GM18868 (cell line): Measurements from ENCODE around the gene CHMP4B.

ENCODE experiments used
- ATAC-seq: cut with Tn5 transposase; IDR thresholded peaks from one replicate; pipeline ENCODE4 v1.9.1; 2021; ENCODE audit warnings: mild to moderate bottlenecking, moderate library complexity; ENCODE audit not compliant: unreplicated experiment

The CHMP4B gene

DNA sequence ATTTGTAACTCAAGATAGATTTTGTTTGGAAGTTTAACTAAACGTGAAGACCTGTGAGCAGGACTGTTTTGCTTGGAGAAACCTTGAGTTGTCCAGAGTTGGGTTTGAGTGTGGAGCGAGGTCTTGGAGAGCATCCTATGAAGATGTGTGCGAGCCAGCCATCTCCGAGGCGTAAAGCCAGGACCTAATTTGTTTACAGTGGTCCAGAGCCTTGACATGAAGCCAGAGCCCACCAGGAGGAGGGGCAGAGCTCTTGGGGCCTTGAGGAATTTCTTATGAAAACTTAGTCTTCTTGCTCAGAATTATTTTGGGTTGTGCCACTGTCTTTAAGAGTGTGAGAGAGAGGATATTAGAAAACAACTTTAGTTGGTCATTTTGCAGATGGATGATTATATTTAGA, 6.3 kb downstream of the CHMP4B start:
- ATAC-seq = no peak

GRCh38 chr20:33819456-33819855, 8.3 kb downstream of the CHMP4B start:
- ATAC-seq = no peak

DNA sequence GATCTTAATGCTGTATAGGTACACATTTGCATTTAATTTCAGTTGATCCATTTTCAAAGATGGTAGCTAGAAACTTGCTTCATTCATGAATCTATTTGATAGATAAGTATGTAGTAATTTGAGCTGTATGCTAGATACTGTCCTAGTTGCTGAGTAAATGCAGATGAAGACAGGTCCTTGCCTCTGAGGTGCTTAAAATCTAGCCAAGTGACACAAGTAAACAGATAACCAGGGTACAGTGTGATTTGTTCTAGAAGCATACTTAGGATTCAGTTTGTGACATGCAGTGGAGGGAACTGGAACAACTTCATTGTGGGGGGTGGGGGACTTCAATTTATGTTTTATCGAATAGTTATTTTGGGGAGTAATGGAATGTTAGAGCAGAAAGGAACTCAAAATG, 9.2 kb downstream of the CHMP4B start:
- no peak for ATAC-seq

DNA sequence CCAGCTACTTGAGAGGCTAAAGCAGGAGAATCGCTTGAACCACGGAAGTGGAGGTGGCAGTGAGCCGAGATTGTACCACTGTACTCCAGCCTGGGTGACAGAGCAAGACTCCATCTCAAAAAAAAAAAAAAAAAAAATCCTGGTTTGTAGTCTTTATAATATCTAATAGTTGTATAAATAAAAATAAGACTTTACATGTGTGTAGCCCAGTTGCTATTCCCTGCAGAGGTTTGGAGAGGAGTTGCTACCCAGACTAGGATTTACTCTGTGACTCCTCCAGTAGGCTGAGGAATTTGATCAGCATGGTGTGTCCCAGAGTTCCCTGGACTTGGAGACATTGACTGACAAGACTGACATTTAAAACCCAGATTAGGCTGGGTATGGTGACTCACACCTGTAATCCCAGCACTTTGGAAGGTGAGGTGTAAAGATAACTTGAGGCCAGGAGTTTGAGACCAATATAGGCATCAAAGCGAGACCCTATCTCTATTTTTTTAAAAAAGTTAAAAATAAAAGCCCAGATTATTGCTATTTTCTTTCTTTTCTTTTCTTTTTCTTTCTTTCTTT, 10.2 kb downstream of the CHMP4B start:
- ATAC-seq = no peak

DNA sequence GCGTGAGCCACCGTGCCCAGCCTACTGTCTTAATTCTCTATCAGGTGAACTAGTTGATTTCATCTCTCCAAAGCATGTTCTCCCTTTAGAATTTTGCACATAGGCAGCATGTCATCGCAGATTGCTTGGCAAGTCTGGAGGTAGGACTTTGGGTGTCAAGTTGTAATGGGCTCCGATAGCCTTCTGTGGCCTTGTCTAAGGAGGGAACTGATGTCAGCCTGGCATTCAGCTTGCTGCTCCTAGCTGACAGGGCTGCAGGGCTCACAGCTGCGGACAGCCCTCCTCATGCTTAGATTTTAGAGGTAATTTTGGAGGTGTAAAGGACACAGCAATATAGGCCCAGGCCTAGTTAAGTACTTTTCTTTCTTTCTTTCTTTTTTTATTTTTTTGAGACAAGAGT, 11.3 kb downstream of the CHMP4B start:
- ATAC-seq = no peak

DNA sequence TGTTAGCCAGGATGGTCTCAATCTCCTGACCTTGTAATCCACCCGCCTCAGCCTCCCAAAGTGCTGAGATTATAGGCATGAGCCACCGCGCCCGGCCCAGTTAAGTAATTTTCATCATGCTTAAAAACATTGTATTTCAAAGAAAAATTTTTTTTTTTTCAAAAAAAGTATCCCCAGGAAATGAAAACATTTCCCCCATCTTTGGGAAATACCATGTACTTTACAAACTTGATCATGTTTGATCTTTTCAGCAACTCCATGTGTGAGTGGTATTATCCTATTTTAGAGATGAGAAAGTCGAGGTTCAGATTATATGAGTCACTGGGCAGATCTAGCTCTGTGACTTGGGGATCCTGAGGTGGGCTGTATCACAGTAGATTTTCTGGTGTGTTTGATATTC, 11.8 kb downstream of the CHMP4B start:
- ATAC-seq = no peak

DNA sequence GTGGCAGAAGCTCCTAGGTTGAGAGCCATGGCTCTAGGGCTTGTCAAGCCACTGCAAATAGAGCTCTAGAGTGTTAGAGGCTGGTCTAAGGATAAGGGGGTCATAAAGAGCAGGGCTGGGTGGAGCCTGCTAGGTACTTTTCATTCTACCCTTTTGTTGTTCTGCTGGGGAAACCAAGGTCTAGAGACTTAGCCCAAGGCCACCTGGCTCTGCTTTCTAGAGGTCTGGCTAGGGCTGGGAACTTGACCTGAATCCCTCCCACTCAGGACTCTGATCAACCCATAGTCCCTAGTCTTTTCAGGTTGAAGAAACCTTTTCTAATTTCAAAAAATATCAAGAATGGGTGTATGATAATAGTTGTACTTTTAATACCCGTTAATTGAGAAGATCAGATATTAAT, 13.7 kb downstream of the CHMP4B start:
- ATAC-seq = no peak

GRCh38 chr20:33825340-33826269, 14.5 kb downstream of the CHMP4B start:
- no peak for ATAC-seq

GRCh38 chr20:33826270-33826897, 15.2 kb downstream of the CHMP4B start:
- no peak for ATAC-seq

GRCh38 chr20:33827109-33827508, 16.0 kb downstream of the CHMP4B start:
- ATAC-seq = no peak

DNA sequence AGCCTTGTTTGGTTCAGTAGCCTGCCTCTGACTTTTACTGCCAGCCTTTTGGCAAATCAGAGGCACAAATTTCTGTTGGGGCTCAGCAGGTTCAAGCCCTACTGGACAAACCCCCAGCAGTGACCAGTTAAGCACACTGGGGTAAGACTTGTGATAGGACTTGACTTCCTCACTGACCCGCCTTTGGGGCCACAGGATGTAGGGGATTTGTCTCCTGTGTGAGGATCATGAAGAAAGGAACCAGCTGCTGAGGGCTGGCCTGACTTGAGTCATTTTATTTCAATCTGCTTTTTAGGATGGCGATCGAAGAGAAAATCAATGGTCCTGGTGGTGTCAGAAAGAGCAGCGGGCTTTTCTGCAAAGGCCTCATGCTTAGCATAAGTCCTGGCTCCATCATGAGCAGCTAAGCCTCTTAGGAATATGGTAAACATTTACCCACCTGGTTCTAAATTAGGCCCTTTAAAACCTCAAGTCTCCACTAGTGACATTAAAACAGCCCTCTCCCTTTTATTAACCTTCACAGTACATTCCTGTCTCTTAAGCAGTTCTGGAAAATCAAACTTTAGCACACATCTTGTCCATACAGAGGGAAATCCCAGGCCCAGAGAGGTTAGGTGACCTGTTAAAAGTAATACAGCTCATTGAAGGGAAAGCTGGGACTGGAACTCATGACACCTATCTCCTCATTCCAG, 16.6 kb downstream of the CHMP4B start:
- no peak for ATAC-seq

DNA sequence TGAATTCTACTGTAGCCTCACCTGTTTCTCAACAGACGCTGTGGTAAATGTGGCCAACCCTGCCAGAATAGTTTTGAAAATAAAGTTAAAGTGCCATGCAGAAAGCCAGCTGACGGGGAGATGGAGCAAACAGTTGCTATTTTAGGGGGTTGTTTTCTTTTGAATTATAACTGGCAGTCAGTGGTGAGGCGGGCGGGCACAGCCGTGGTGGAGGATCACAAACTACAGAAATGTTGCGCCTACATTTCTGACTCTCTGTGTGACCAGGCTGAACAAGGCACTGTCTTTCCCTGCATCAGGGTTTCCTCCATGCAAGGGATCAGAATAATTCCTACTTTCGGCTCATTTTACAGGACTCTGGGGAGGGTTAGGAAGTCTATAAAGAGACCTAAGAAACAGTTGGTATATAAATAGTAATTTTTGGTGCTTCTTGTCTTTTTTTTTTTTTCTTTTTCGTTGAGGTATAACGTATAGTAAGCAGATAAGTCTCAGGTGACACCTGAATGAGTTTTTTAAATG, 17.2 kb downstream of the CHMP4B start:
- ATAC-seq = no peak

DNA sequence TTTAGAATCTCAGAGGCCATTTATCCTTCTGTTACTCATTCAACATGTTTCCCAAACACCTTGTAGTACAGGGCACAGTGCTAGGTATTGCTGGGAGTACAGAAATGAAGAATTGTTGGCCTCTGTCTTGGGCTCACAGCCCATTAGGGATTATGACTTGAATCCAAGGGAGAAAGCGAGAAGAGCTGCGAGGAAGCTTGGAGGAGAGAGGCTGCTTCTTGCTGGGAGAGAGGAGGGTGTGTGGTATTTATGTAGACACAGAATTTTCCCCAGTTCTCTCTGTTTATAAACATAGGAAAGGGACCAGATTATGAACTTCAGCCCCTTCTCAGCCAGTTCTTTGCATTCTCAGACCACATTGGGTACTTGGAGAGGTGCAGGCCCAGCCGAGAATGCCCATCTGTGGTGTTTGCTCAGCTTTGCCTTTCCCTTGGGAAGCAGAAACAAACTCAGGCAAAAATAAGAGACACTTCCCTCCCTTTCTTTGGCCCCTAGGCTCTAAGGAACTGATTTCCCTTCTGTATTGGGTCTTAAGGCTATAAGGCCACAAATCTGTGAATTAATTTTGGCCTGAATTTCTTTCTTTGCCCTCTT, 17.9 kb downstream of the CHMP4B start:
- no peak for ATAC-seq

- no peak for ATAC-seq
Measured at GRCh38 chr20:33829636-33830035, 18.5 kb downstream of the CHMP4B start.

- no peak for ATAC-seq
Measured at GRCh38 chr20:33830371-33830770, 19.2 kb downstream of the CHMP4B start.

DNA sequence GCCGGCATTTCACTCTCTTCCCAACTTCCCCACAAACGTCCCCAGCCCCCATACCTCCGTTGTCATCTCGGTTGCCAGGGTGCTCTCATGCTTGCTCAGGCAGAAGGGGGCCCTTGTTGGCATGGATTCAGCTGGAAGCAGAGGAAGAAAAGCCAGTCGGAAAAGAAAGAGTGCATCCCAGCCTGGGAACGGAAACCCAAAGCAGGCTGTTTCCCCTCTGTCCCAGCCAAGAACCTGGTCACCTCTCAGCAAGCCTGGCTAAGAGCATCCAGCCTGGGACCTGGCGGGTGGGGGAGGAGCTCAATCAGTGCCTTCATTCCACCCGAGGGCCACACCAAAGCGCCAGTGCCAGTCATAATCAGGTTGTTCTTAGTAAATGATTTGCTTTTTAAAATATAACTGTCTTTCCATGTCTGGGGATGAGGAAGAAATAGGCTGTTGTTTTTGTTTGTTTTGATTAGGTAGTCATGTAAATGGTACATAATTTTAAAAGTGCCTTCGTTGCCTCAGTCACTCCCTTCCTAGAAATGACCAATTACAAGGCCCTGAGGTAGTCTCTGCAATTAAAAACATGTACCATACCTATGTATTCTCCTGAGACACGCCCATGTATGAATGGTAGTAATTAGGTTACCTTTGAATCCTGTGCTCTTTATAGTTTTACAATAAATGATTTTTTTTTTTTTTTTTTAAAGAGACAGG, 21.1 kb downstream of the CHMP4B start:
- ATAC-seq = no peak

DNA sequence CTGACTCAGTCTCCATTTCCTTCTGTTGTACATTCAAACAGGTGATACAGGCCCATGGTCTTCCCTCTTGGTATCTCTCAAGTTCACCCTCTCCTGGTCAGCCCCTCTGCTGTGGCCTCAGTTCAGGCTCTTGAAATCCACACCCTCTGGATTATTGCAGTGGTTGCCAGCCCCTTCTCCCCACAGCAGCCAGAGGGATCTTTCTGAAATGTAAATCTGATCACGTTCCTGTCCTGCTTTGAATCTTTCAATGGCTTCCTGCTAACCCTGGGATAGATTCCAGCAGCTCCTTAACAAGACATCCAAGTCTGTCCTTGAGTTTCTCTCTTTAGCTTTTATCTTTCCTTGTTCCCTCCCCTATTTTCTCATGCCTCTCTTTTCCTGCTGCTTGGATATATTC, 22.2 kb downstream of the CHMP4B start:
- no peak for ATAC-seq

GRCh38 chr20:33835615-33836172, 24.5 kb downstream of the CHMP4B start:
- no peak for ATAC-seq

GRCh38 chr20:33836277-33836676, 25.1 kb downstream of the CHMP4B start:
- no peak for ATAC-seq
